GM12892 (cell line): Measurements from ENCODE around the gene ZNF784.

Source experiments
- POLR2A ChIP-seq: IDR thresholded peaks from 2 replicates; pipeline ENCODE4 v1.6.1; 2011; ENCODE audit warnings: low read depth, low read length, control low read depth
- POLR2AphosphoS5 ChIP-seq: IDR thresholded peaks from 2 replicates; pipeline ENCODE4 v1.6.1; 2011; ENCODE audit warnings: low read depth, low read length, control low read depth

GRCh38 chr19:55640043-55640576 is 15.7 kb upstream of the ZNF784 start:
- TF ChIP-seq POLR2A (peak; percentile 55; the same call in 1 of the 2 replicates), POLR2AphosphoS5 (no peak)
